Left lung (tissue), 10 donors: ENCODE data around the gene DHX58. TPM values are rescaled to one million over a fixed set of nuclear protein-coding genes. Genes with fewer than 3 reads are reported as not detected.
A peak's percentile ranks its signal among the peaks of the same experiment; 100 is the strongest.

Experiments
- ATAC-seq: fragments of 200-7000 bp; cut with Tn5 transposase; one replicate; pipeline ENCODE4 v1.9.1; 2020; ENCODE audit warnings: moderate library complexity
- DNase-seq, 4 donors: peaks; one replicate each; pipeline ENCODE4 v3.0.0-alpha.2; 2013 to 2020
- H3K27ac ChIP-seq, 2 donors: fragments of 200-600 bp; sonication (generic) in 1 of 2; one replicate each; pipeline versions ENCODE4 v1.5.0 to v1.8.0; 2020 to 2021
- H3K27me3 ChIP-seq, 2 donors: fragments of 200-600 bp; sonication (generic) in 1 of 2; one replicate each; pipeline versions ENCODE4 v1.5.0 to v1.8.0; 2020 to 2021
- H3K36me3 ChIP-seq, 2 donors: fragments of 200-600 bp; sonication (generic) in 1 of 2; one replicate each; pipeline versions ENCODE4 v1.5.0 to v1.8.0; 2020 to 2021
- H3K4me1 ChIP-seq, 2 donors: fragments of 200-600 bp; one replicate each; pipeline ENCODE4 v1.8.0; 2021
- H3K4me3 ChIP-seq, 2 donors: fragments of 200-600 bp; sonication (generic) in 1 of 2; one replicate each; pipeline versions ENCODE4 v1.5.0 to v1.8.0; 2020 to 2021; ENCODE audit warnings: mild to moderate bottlenecking in 1 of 2
- H3K9me3 ChIP-seq, 2 donors: fragments of 200-600 bp; sonication (generic) in 1 of 2; one replicate each; pipeline versions ENCODE4 v1.5.0 to v1.8.0; 2020 to 2021
- intact Hi-C, 2 donors: fragments of 100-400 bp; cut with DNase I; formaldehyde crosslinking; loops; one replicate each; pipeline versions ENCODE4 v1.11.2 to v1.14.2; 2022
- polyA plus RNA-seq, 6 donors: library from polyadenylated mRNA; unstranded; fragments of 120-200 nt; gene quantifications; one replicate each; pipeline ENCODE4 v1.2.1, GENCODE V29; 2013; ENCODE audit not compliant: insufficient read length in 6 of 6
- total RNA-seq, 2 donors: library from RNA; stranded (reverse); fragmentation: NEBNext Ultra II Directional; extraction: Animal tissue kit (Norgen Biotek cat#: 25700); gene quantifications; one replicate each; pipeline ENCODE4 v1.2.1, GENCODE V29; 2021
- TF ChIP-seq, protein P1 (sequence below), 2 donors: fragments of 200-600 bp; sonication (generic) in 1 of 2; IDR thresholded peaks; one replicate each; pipeline versions ENCODE4 v1.5.0 to v1.8.0; 2021; ENCODE audit warnings: antibody characterized with exemption in 2 of 2
- donor health status: DM: no; HTN: yes; CAD: no.
- donor health status: DM: no; HTN: no; CAD: no.

DHX58 gene
- total and polyA plus RNA-seq, 8 donors: 15.4 to 22.4 (median 19.9) TPM

DNA sequence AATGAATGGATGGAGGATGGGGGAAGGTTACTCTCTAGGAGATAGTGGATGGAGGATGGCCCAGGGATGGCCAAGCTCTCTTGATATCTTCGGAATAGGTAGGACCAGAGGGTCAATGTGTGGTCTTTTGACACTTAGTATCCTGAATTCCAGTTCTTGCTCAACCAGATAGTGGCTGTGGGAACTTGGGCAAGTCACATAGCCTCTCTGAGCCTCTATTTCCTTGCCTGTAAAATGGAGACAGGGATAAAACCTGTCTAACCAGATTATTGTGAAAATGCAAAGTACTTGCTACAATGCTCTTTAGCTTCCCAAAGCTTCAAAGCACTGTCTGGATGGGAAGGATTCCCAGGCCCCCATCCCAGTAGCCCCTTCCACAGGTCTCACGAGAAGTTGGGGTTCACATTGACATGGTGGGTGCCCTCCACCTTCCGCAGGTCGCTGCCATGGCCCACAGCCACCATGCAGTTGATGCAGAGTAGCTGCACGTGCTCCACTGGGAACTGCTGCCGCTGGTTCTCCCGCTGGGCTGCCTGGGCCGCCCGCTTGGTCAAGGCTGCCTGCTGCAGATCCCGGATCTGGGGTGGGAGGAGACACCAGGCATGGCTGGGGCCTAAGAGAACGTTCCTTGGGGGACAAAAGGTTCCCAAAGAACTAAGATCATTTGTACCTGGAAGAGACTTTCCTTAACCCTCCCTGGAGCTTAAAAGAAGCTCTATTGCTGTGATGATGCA lies 9.1 kb downstream of the DHX58 start:
- DNase-seq (no peak), ATAC-seq (no peak)
- TF ChIP-seq, protein P1, sequence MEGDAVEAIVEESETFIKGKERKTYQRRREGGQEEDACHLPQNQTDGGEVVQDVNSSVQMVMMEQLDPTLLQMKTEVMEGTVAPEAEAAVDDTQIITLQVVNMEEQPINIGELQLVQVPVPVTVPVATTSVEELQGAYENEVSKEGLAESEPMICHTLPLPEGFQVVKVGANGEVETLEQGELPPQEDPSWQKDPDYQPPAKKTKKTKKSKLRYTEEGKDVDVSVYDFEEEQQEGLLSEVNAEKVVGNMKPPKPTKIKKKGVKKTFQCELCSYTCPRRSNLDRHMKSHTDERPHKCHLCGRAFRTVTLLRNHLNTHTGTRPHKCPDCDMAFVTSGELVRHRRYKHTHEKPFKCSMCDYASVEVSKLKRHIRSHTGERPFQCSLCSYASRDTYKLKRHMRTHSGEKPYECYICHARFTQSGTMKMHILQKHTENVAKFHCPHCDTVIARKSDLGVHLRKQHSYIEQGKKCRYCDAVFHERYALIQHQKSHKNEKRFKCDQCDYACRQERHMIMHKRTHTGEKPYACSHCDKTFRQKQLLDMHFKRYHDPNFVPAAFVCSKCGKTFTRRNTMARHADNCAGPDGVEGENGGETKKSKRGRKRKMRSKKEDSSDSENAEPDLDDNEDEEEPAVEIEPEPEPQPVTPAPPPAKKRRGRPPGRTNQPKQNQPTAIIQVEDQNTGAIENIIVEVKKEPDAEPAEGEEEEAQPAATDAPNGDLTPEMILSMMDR (IDR thresholded peaks at IDR 0.05): no peak
- Histone ChIP-seq H3K36me3 (peaks cover 0 to 24% of the 10 kb centered on the region in 2 donors), H3K4me1 (peaks cover 0 to 9% of the 10 kb centered on the region in 2 donors), H3K27ac (no peak overlapping the region), H3K27me3 (peaks cover 0 to 5% of the 10 kb centered on the region in 2 donors), H3K4me3 (no peak overlapping the region), H3K9me3 (no peaks in the 10 kb centered on the region)
- intact Hi-C loops: no loop called here

DNA sequence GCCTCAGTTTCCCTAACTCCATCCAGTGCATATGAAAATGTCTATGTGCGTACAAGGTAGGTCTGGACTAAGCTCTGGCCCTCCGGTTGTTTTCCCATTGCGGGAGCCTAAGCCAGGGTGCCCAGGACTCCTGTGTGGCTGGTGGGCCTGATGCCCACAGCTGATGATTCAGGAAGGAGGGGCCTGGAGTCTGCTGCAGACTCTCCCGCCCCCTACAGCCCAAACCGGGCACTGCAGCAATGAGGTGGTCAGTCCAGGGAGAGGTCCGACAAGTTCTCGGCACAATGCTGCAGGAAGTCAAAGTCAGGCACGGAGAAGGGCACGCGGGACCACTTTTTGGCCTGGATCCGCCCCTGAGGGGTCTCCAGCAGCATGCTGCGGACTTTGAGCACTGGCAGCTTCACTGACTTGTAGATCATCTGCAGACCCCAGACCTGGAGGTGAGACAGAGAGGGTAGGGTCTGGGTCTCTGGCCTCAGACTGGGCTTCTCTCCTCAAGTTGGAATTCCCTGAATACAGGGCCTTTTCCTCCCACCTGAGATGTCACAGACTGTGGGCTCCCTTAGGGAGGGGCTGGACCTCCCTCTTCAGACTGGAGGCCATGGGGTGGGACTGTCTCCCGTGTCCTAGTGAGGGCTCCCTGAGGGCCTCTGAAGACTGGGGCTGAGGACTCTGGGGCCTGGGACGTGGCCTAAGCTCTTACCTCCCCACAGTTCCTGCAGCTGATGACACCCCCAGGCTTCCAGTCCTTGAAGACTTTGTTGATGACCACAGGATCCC lies 10.8 kb downstream of the DHX58 start:
- DNase-seq: peak in 3 of 4 donors; percentile 47 to 87 (median 64)
- peaks cover 14 to 21% of the 10 kb centered on the region in 2 donors for H3K27me3 ChIP-seq
- H3K27ac ChIP-seq: no peak overlapping the region
- H3K4me3 ChIP-seq: no peak overlapping the region
- H3K36me3 ChIP-seq: peaks cover 0 to 24% of the 10 kb centered on the region in 2 donors
- intact Hi-C loops: no loop called here
- TF ChIP-seq, protein P1 (IDR thresholded peaks at IDR 0.05): peak; percentile 64 to 87
- no peaks in the 10 kb centered on the region for H3K9me3 ChIP-seq
- ATAC-seq: peak; percentile 88
- H3K4me1 ChIP-seq: peaks cover 0 to 10% of the 10 kb centered on the region in 2 donors

DNA sequence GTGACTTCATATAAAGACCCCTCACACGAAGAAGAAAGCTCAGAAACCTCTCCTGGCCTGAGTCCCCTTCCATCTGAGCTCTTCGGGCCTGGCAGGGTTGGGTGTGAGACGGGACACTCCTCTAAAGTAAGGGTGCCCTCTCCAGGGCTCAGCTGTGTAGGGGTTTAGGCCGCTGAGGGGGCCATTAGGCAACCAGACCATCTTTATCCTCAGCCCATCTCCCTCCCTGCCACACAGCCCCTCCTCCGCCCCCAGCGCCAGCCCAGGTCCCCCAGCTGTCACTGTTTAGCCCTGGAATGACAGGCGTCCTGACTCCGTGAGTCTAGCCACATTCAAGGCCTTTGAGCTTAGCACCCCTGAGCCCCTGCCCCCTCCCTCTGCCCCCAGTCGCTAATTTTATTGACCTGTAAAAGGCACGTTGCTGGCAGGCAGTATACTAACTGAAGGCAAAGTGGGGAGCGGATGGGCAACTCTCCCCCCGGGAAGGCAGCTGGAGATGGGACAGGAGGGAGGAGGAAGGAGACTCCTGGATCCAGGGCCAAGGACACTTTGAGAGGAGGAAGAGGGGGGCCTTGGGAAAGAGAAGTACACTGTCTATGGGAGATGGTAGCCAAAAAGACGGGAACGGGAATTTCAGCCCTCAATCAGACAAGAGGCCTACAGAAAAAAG lies 13.6 kb downstream of the DHX58 start:
- Histone ChIP-seq H3K36me3 (peaks cover 0 to 7% of the 10 kb centered on the region in 2 donors), H3K4me3 (no peak overlapping the region), H3K27me3 (peaks cover 14 to 38% of the 10 kb centered on the region in 2 donors), H3K27ac (no peak overlapping the region), H3K4me1 (peaks cover 0 to 10% of the 10 kb centered on the region in 2 donors), H3K9me3 (no peaks in the 10 kb centered on the region)
- intact Hi-C loops: no loop called here
- ATAC-seq (no peak), DNase-seq (no peak)
- TF ChIP-seq, protein P1 (IDR thresholded peaks at IDR 0.05): no peak

DNA sequence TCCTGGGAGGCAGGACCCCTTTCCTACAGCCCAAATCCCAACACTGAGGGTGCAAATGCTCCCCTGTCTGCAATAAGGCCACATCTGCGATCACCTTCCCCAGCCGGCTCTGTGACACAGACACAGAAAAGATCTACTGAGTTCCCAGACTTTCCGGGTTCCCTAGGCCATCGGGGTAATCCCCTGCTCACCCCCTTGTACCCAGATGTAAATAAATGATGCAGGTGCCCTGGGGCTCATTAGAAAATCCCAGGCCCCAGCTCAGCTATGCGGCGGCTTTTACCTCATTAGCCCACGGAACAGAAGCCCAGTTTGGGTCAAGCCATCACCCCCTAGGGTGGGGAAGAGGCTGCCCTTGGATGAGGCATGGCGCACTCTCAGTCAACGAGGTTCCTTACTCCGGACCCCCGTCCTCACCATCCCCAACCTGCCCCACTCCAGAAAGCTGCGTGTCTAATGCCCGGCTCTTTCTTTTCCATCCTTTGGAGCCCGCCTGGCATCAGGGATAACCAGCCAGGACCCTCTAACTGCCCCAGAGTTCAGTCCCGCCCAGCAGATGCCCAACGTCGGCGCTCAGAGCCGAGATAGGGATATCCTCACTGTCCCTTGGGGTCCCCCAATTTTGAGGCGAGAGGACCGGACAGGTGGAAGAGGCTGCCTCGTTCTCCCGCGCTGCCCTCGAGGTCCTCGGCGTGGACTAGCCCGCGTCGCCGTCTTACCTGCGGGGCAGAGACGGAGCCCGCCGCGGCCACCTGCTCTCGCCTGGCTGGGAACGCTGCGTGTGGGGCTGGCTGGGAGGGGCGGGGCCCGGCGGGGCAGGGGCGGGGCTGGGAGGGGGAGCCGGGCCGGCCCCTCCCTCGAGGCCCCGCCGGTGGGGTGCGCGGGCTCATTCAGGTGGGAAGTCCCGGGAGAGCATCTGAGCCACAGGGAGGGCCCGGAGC lies 14.6 kb downstream of the DHX58 start, which contains the start of gene ZNF385C:
Gene ZNF385C (minus strand): TSS at position 783 of the 941 bp plus-strand sequence. CDS start 35,417 bp downstream, outside the sequence.
- ATAC-seq: peak; percentile 49
- peak in 1 of 4 donors; percentile 87 for DNase-seq
- no peaks in the 10 kb centered on the region for H3K9me3 ChIP-seq
- no peak within 1 kb of the TSS for H3K4me3 ChIP-seq
- TF ChIP-seq, protein P1 (IDR thresholded peaks at IDR 0.05): no peak
- H3K27ac ChIP-seq: no peak within 1 kb of the TSS
- peaks cover 14 to 38% of the 10 kb centered on the region in 2 donors for H3K27me3 ChIP-seq
- intact Hi-C loops: no loop called here
- H3K4me1 ChIP-seq: peaks cover 0 to 10% of the 10 kb centered on the region in 2 donors
- H3K36me3 ChIP-seq: no peaks in the 10 kb centered on the region
